HCT116 (cell line): ENCODE measurements around the gene HSPB3. TPM values are rescaled to one million over a fixed set of nuclear protein-coding genes. Genes with fewer than 3 reads are reported as not detected.

Experiments used
- ATAC-seq: fragments of 200-7000 bp; cut with Tn5 transposase; 2 replicates; pipeline ENCODE4 v1.9.1; 2020; ENCODE audit warnings: mild to moderate bottlenecking, moderate library complexity
- BruUV-seq: library from RNA; stranded (reverse); fragments of 400-500 nt; replicated peaks from 2 replicates; lab custom pipeline; 2021; lab: Mats Ljungman, UMichigan
- CTCF ChIA-PET: fragments of 300-600 bp; sonication (Branson Sonifier 250); formaldehyde crosslinking; loops from one replicate; lab custom pipeline; 2021; ENCODE audit warnings: antibody characterized with exemption; lab: Charles Lee
- POLR2A ChIA-PET: fragments of 300-600, 350-600 bp; sonication (Branson Sonifier 250); formaldehyde crosslinking; loops from one replicate; lab custom pipeline; 2021; ENCODE audit warnings: antibody characterized with exemption; lab: Charles Lee
- RAD21 ChIA-PET, 2 experiments: fragments of 300-600 bp; sonication (Branson Sonifier 250); formaldehyde crosslinking; loops; one replicate each; lab custom pipeline; 2023; ENCODE audit warnings: low total read pairs in 2 of 2; ENCODE audit not compliant: uncharacterized antibody in 2 of 2, unreplicated experiment in 2 of 2, low non-redundant PET in 1 of 2; lab: Charles Lee
- DNase-seq: peaks from one replicate; pipeline ENCODE4 v3.0.0-alpha.2; 2010; ENCODE audit warnings: low read depth, low spot score
- H2AFZ ChIP-seq: fragments of 200-600 bp; shearing (Covaris generic), sonication (generic); 2 replicates; pipeline ENCODE4 v1.6.1; 2017; ENCODE audit warnings: low read depth, mixed run types, mixed read lengths, antibody characterized with exemption, low read length; ENCODE audit not compliant: poor library complexity, severe bottlenecking
- H3K27ac ChIP-seq: 2 replicates; pipeline ENCODE4 v1.5.1; 2012; ENCODE audit warnings: low read depth, low read length
- H3K27me3 ChIP-seq: fragments of 200-600 bp; sonication (generic); 2 replicates; pipeline ENCODE4 v1.6.1; 2016; ENCODE audit warnings: mixed run types, low read length, mixed read lengths; ENCODE audit not compliant: insufficient read depth
- H3K36me3 ChIP-seq, 2 experiments: fragments of 200-500 bp in 1 of 2; fragments of 200-600 bp in 1 of 2; sonication (Bioruptor generic) in 1 of 2; sonication (generic) in 1 of 2; 2 replicates each; pipeline versions ENCODE4 v1.5.1 to v1.6.1; 2014 to 2016; ENCODE audit warnings: low read length in 2 of 2, inconsistent platforms in 1 of 2, mixed read lengths in 1 of 2, mixed run types in 1 of 2; ENCODE audit not compliant: insufficient read depth in 2 of 2, control insufficient read depth in 1 of 2
- H3K4me1 ChIP-seq, 2 experiments: fragments of 200-600 bp in 1 of 2; sonication (generic) in 1 of 2; 2 replicates each; pipeline versions ENCODE4 v1.5.1 to v1.6.1; 2012 to 2017; ENCODE audit warnings: low read length in 2 of 2, inconsistent platforms in 1 of 2, mild to moderate bottlenecking in 1 of 2, mixed read lengths in 1 of 2, mixed run types in 1 of 2, moderate library complexity in 1 of 2; ENCODE audit not compliant: insufficient read depth in 2 of 2, control insufficient read depth in 1 of 2
- H3K4me2 ChIP-seq: fragments of 200-600 bp; sonication (generic); 2 replicates; pipeline ENCODE4 v1.6.1; 2017; ENCODE audit warnings: mixed run types, low read length, mixed read lengths
- H3K4me3 ChIP-seq, 2 experiments: fragments of 200-600 bp in 1 of 2; sonication (generic) in 1 of 2; replicated peaks in 1 of 2; 2 replicates each; pipeline ENCODE4 v1.5.1; 2011 to 2016; ENCODE audit warnings: low read length in 2 of 2, control low read depth in 1 of 2, low read depth in 1 of 2, mild to moderate bottlenecking in 1 of 2, mixed read lengths in 1 of 2, mixed run types in 1 of 2
- H3K79me2 ChIP-seq: fragments of 200-600 bp; sonication (generic); 2 replicates; pipeline ENCODE4 v1.6.1; 2017; ENCODE audit warnings: mild to moderate bottlenecking, mixed run types, low read length, moderate library complexity, mixed read lengths; ENCODE audit not compliant: insufficient read depth
- H3K9ac ChIP-seq: fragments of 200-600 bp; sonication (generic); 2 replicates; pipeline ENCODE4 v1.6.1; 2016; ENCODE audit warnings: low read length, mixed read lengths
- H3K9me2 ChIP-seq: fragments of 200-600 bp; sonication (generic), shearing (Covaris generic); 2 replicates; pipeline ENCODE4 v1.6.1; 2017; ENCODE audit warnings: mixed run types, mild to moderate bottlenecking, moderate library complexity; ENCODE audit not compliant: insufficient read depth
- H3K9me3 ChIP-seq, 2 experiments: fragments of 200-500 bp in 1 of 2; fragments of 200-600 bp in 1 of 2; sonication (Bioruptor generic) in 1 of 2; sonication (generic) in 1 of 2; 2 replicates each; pipeline ENCODE4 v1.6.1; 2014 to 2017; ENCODE audit warnings: low read length in 2 of 2, mixed read lengths in 2 of 2, inconsistent platforms in 1 of 2, low read depth in 1 of 2, mild to moderate bottlenecking in 1 of 2, mixed run types in 1 of 2, moderate library complexity in 1 of 2; ENCODE audit not compliant: control insufficient read depth in 1 of 2, insufficient read depth in 1 of 2
- H4K20me1 ChIP-seq: fragments of 200-600 bp; sonication (generic), shearing (Covaris generic); 2 replicates; pipeline ENCODE4 v1.6.1; 2017; ENCODE audit warnings: mixed run types, mild to moderate bottlenecking, moderate library complexity; ENCODE audit not compliant: insufficient read depth
- CBX3 ChIP-seq: IDR thresholded peaks from 2 replicates; pipeline ENCODE4 v1.6.1; 2012; ENCODE audit warnings: low read depth
- CEBPB ChIP-seq: IDR thresholded peaks from 2 replicates; pipeline ENCODE4 v1.6.1; 2012; ENCODE audit warnings: low read depth
- CTCF ChIP-seq, 3 experiments: fragments of 200-600 bp in 1 of 3; sonication (generic) in 1 of 3; IDR thresholded peaks in 2 of 3; conservative IDR thresholded peaks in 1 of 3; 2 replicates each; pipeline ENCODE4 v1.5.1; 2012 to 2017; ENCODE audit warnings: low read depth in 2 of 3, low read length in 2 of 3, antibody characterized with exemption in 1 of 3, borderline replicate concordance in 1 of 3, control low read depth in 1 of 3, mild to moderate bottlenecking in 1 of 3, mixed read lengths in 1 of 3, mixed run types in 1 of 3, moderate library complexity in 1 of 3; ENCODE audit not compliant: insufficient read depth in 1 of 3
- EGR1 ChIP-seq: IDR thresholded peaks from 2 replicates; pipeline ENCODE4 v1.6.1; 2012; ENCODE audit warnings: low read depth
- ELF1 ChIP-seq: IDR thresholded peaks from 2 replicates; pipeline ENCODE4 v1.6.1; 2012; ENCODE audit warnings: low read depth, borderline replicate concordance
- EZH2 ChIP-seq: fragments of 200-600 bp; sonication (generic); IDR thresholded peaks from 2 replicates; pipeline ENCODE4 v1.6.1; 2017; ENCODE audit warnings: antibody characterized with exemption, mixed run types
- EZH2phosphoT487 ChIP-seq: fragments of 200-600 bp; IDR thresholded peaks from 2 replicates; pipeline ENCODE4 v1.6.1; 2018; ENCODE audit warnings: antibody characterized with exemption, borderline replicate concordance
- JUND ChIP-seq: IDR thresholded peaks from 2 replicates; pipeline ENCODE4 v1.6.1; 2012
- MAX ChIP-seq: IDR thresholded peaks from 2 replicates; pipeline ENCODE4 v1.6.1; 2012
- POLR2A ChIP-seq: IDR thresholded peaks from 2 replicates; pipeline ENCODE4 v1.7.0; 2011; ENCODE audit warnings: borderline replicate concordance; ENCODE audit not compliant: insufficient read depth, insufficient read length; ENCODE audit errors: extremely low read depth
- POLR2AphosphoS5 ChIP-seq: IDR thresholded peaks from 2 replicates; pipeline ENCODE4 v1.6.1; 2011; ENCODE audit warnings: mild to moderate bottlenecking, low read depth, low read length, moderate library complexity
- RAD21 ChIP-seq: IDR thresholded peaks from 2 replicates; pipeline ENCODE4 v1.6.1; 2012; ENCODE audit warnings: low read depth, mild to moderate bottlenecking
- REST ChIP-seq: IDR thresholded peaks from 2 replicates; pipeline ENCODE4 v1.6.1; 2012; ENCODE audit warnings: low read depth
- SIN3A ChIP-seq: IDR thresholded peaks from 2 replicates; pipeline ENCODE4 v1.6.1; 2012; ENCODE audit warnings: low read depth
- SP1 ChIP-seq: IDR thresholded peaks from 2 replicates; pipeline ENCODE4 v1.6.1; 2012; ENCODE audit warnings: low read depth
- SRF ChIP-seq: IDR thresholded peaks from 2 replicates; pipeline ENCODE4 v1.6.1; 2012; ENCODE audit warnings: low read depth
- TCF7L2 ChIP-seq: IDR thresholded peaks from 2 replicates; pipeline ENCODE4 v1.7.0; 2011; ENCODE audit warnings: borderline replicate concordance, inconsistent platforms; ENCODE audit not compliant: insufficient read depth, insufficient read length; ENCODE audit errors: extremely low read depth
- YY1 ChIP-seq: IDR thresholded peaks from 2 replicates; pipeline ENCODE4 v1.6.1; 2011; ENCODE audit warnings: low read length, low read depth, moderate library complexity, mild to moderate bottlenecking; ENCODE audit not compliant: insufficient replicate concordance; ENCODE audit errors: extremely low read depth
- ZBTB33 ChIP-seq: IDR thresholded peaks from 2 replicates; pipeline ENCODE4 v1.6.1; 2011; ENCODE audit warnings: mild to moderate bottlenecking, low read length, moderate library complexity; ENCODE audit not compliant: insufficient replicate concordance; ENCODE audit errors: extremely low read depth
- intact Hi-C: fragments of 100-400 bp; cut with micrococcal nuclease; formaldehyde crosslinking; loops from 2 replicates; pipeline ENCODE4 v1.10.0; 2022
- total RNA-seq: library from RNA; stranded (reverse); gene quantifications from one replicate; pipeline ENCODE4 v1.2.1, GENCODE V29; 2021; ENCODE audit not compliant: unreplicated experiment
- TF ChIP-seq, protein P1 (sequence below): IDR thresholded peaks from 2 replicates; pipeline ENCODE4 v1.6.1; 2012

Gene HSPB3
- total RNA-seq, 1 experiment from 2014 or later, result not detected

- Histone ChIP-seq H3K4me2 (no peak overlapping the region), H4K20me1 (no peaks in the 10 kb centered on the region), H3K9ac (no peak overlapping the region), H3K79me2 (no peaks in the 10 kb centered on the region), H3K4me3 (no peak overlapping the region), H3K36me3 (no peaks in the 10 kb centered on the region), H3K4me1 (no peaks in the 10 kb centered on the region), H3K27me3 (no peaks in the 10 kb centered on the region), H3K27ac (no peak overlapping the region), H3K9me3 (no peaks in the 10 kb centered on the region), H3K9me2 (no peaks in the 10 kb centered on the region), H2AFZ (no peak overlapping the region)
- no TSS peak for BruUV-seq
- DNase-seq (no peak), ATAC-seq (no peak)
- ChIA-PET POLR2A (no interaction called here), CTCF (interaction anchor here (1.8 kb wide), 1 partner anchor 12 kb away, joined by 5 read pairs; no protein-coding TSS in a partner anchor), RAD21 (no interaction called here)
- intact Hi-C loops, result no loop called here
- TF ChIP-seq MAX, result no peak
- TF ChIP-seq SP1, result no peak
- no peak for TF ChIP-seq POLR2A
- TF ChIP-seq CBX3, result no peak
- TF ChIP-seq EGR1, result no peak
- TF ChIP-seq SRF, result no peak
- no peak for TF ChIP-seq EZH2
- TF ChIP-seq, protein P1, sequence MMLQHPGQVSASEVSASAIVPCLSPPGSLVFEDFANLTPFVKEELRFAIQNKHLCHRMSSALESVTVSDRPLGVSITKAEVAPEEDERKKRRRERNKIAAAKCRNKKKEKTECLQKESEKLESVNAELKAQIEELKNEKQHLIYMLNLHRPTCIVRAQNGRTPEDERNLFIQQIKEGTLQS, result no peak
- TF ChIP-seq ZBTB33, result no peak
- TF ChIP-seq JUND, result no peak
- TF ChIP-seq REST, result no peak
- TF ChIP-seq TCF7L2, result no peak
- no peak for TF ChIP-seq ELF1
- no peak for TF ChIP-seq YY1
- TF ChIP-seq RAD21, result no peak
- TF ChIP-seq CTCF (IDR thresholded peaks at IDR 0.05 in 2 of 3, conservative IDR thresholded peaks at IDR 0.05 in 1 of 3; ENCODE audit: borderline replicate concordance in 1 of 3, insufficient read depth in 1 of 3, low read depth in 2 of 3, low read length in 2 of 3), result no peak
- TF ChIP-seq EZH2phosphoT487, result no peak
- no peak for TF ChIP-seq CEBPB
- TF ChIP-seq SIN3A, result no peak
- TF ChIP-seq POLR2AphosphoS5, result no peak
Measured at GRCh38 chr5:54477941-54478478, 22.5 kb downstream of the HSPB3 start.
